IMR-90 (cell line): ENCODE data around the gene KBTBD4.

ENCODE experiments used
- CTCF ChIP-seq: conservative IDR thresholded peaks from 2 replicates; pipeline ENCODE4 v1.5.1; 2012; ENCODE audit warnings: mild to moderate bottlenecking, low read depth, low read length, improper control_type of control experiment
- MAFK ChIP-seq: IDR thresholded peaks from 2 replicates; pipeline ENCODE4 v1.6.1; 2012; ENCODE audit warnings: low read depth, low read length, improper control_type of control experiment
- MXI1 ChIP-seq: IDR thresholded peaks from 2 replicates; pipeline ENCODE4 v1.6.1; 2012; ENCODE audit warnings: low read depth, mild to moderate bottlenecking, low read length, moderate library complexity, borderline replicate concordance
- POLR2A ChIP-seq: IDR thresholded peaks from 2 replicates; pipeline ENCODE4 v1.6.1; 2012; ENCODE audit warnings: mild to moderate bottlenecking, low read depth, low read length
- RFX5 ChIP-seq: IDR thresholded peaks from 2 replicates; pipeline ENCODE4 v1.8.0; 2012; ENCODE audit warnings: low read depth, mild to moderate bottlenecking, low read length, moderate library complexity

GRCh38 chr11:47607380-47607779, 28.6 kb upstream of the KBTBD4 start:
- TF ChIP-seq CTCF (no peak), MXI1 (peak; percentile 76), POLR2A (no peak), MAFK (peak; percentile 40; the same call in 1 of the 2 replicates), RFX5 (no peak)
